GM12872 (cell line): ENCODE measurements around the gene PAK4.

Experiments
- CTCF ChIP-seq: IDR thresholded peaks from 3 replicates; pipeline ENCODE4 v1.5.1; 2011; ENCODE audit warnings: low read depth, mild to moderate bottlenecking, low read length, moderate library complexity; ENCODE audit not compliant: insufficient read depth

The PAK4 gene

GRCh38 chr19:39175564-39175963, 50.0 kb downstream of the PAK4 start:
- no peak for TF ChIP-seq CTCF

- no peak for TF ChIP-seq CTCF
These were observed 51.6 kb downstream of the PAK4 start for GRCh38 chr19:39177110-39177699.

GRCh38 chr19:39177736-39178135, 52.1 kb downstream of the PAK4 start:
- TF ChIP-seq CTCF: no peak

GRCh38 chr19:39178296-39179006, 52.9 kb downstream of the PAK4 start:
- TF ChIP-seq CTCF: no peak

GRCh38 chr19:39179754-39180153, 54.2 kb downstream of the PAK4 start:
- no peak for TF ChIP-seq CTCF

GRCh38 chr19:39180749-39181148, 55.2 kb downstream of the PAK4 start:
- TF ChIP-seq CTCF: no peak

- TF ChIP-seq CTCF: no peak
These were observed 56.1 kb downstream of the PAK4 start for GRCh38 chr19:39181500-39182173.
